GM12891 (cell line): ENCODE measurements around the gene SPRED3.

Source experiments
- POLR2A ChIP-seq: IDR thresholded peaks from 2 replicates; pipeline ENCODE4 v1.6.1; 2011; ENCODE audit warnings: low read depth, low read length, control low read depth
- POLR2AphosphoS5 ChIP-seq: IDR thresholded peaks from 2 replicates; pipeline ENCODE4 v1.6.1; 2011; ENCODE audit warnings: low read depth, low read length, control low read depth
- TAF1 ChIP-seq: IDR thresholded peaks from 2 replicates; pipeline ENCODE4 v1.6.1; 2011; ENCODE audit warnings: low read depth, low read length, control low read depth

DNA sequence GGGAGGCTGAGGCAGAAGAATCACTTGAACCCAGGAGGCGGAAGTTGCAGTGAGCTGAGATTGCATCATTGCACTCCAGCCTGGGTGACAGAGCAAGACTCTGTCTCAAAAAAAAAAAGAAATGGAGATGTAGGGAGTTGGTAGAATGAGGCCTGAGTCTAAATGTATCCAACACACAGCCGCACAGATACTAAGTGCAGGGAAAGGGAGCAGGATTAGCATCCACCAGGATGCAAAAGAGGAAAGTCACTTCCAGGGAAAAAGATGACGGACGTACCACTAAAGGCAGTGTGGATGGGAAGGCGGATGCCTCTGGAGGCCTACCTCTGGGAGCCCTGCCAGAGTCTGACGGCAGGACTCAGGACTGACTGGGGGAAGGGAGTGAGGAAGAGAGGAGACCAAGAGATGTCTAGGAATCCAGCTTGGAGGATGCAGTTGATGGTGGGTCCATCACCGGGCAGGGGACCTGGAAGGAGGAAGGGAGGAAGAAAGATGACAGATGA is 21.2 kb downstream of the SPRED3 start:
- TF ChIP-seq POLR2A (no peak), POLR2AphosphoS5 (no peak), TAF1 (no peak)
